ENCODE measurements around the gene SH3GL1.

SH3GL1 gene

GRCh38 chr19:4316956-4317355 is 83.4 kb downstream of the SH3GL1 start:
- Histone ChIP-seq H3K27me3 (ENCODE audit: low read depth) (no peaks in the 10 kb centered on the region), H3K36me3 (replicated peaks) (peaks cover 12% of the 10 kb centered on the region), H3K9me3 (no peaks in the 10 kb centered on the region), H3K4me3 (no peak overlapping the region), H3K4me1 (no peaks in the 10 kb centered on the region)
- in situ Hi-C loops (cut with MboI; ENCODE audit: low sequenced_read_pairs), result no loop called here
- no peak for DNase-seq (ENCODE audit: low spot score in 2 of 2)

DNA sequence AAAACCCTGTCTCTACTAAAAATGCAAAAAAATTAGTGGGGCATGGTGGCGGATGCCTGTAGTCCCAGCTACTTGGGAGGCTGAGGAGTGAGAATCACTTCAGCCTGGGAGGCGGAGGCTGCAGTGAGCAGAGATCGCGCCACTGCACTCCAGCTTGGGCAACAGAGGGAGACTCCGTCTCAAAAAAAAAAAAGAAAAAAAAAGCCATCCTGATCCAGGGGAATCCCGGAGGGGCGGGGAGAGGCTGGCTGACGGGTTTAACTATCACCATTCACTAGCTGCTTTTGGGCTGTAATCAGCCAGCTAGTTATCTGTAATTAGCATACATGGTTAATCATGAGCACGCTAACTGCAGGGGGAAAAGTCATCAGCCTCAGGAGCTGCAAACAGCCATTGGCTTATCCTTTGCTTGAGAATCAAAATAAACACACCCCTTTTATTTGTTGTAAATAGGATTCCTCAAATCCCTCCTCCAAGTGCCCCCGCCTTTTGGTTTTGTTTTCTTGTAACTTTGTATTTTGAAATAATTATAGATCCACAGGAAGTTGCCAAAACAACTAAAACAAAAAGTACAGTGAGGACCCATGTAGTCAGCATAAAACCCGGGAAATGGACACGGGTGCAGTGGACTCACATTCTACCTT is 86.4 kb downstream of the SH3GL1 start:
- no peak overlapping the region for H3K4me3 ChIP-seq
- in situ Hi-C loops (cut with MboI; ENCODE audit: low sequenced_read_pairs), result no loop called here
- no peaks in the 10 kb centered on the region for H3K27me3 ChIP-seq (ENCODE audit: low read depth)
- H3K4me1 ChIP-seq, result no peaks in the 10 kb centered on the region
- DNase-seq (ENCODE audit: low spot score in 2 of 2), result no peak
- H3K36me3 ChIP-seq (replicated peaks), result peaks cover 21% of the 10 kb centered on the region
- no peaks in the 10 kb centered on the region for H3K9me3 ChIP-seq
